ENCODE results near the gene LRRC31. TPM values are rescaled to one million over a fixed set of nuclear protein-coding genes. Genes with fewer than 3 reads are reported as not detected.

The LRRC31 gene
- total and polyA plus RNA-seq, 4 donors = 6.1 TPM; not detected in 3

- no peak overlapping the region for H3K4me3 ChIP-seq (ENCODE audit: low read length in 2 of 2)
- ATAC-seq (ENCODE audit: low FRiP score) (no peak), DNase-seq (no peak)
- intact Hi-C loops (cut with DNase I) = no loop called here
- WGBS, 2 donors = 72 to 73% methylated on average over 6 of the region's 6 CpGs
- H3K27me3 ChIP-seq (ENCODE audit: control insufficient read depth in 1 of 2, insufficient read depth in 2 of 2, low read length in 1 of 2) = no peaks in the 10 kb centered on the region
- H3K4me1 ChIP-seq (ENCODE audit: control insufficient read depth in 1 of 2, insufficient read depth in 2 of 2, low read length in 2 of 2) = no peaks in the 10 kb centered on the region
- no peaks in the 10 kb centered on the region for H3K9me3 ChIP-seq (ENCODE audit: control insufficient read depth, low read length)
- H3K36me3 ChIP-seq (ENCODE audit: control insufficient read depth in 1 of 2, insufficient read depth in 2 of 2, low read length in 1 of 2) = no peaks in the 10 kb centered on the region
- H3K27ac ChIP-seq (ENCODE audit: low read depth in 1 of 2, low read length in 2 of 2) = no peak overlapping the region
Measured at GRCh38 chr3:169895072-169895471, 25.3 kb upstream of the LRRC31 start.

- ATAC-seq (ENCODE audit: low FRiP score) = no peak
- 40 to 49% methylated on average over 7 of the region's 7 CpGs for WGBS, 2 donors
- H3K36me3 ChIP-seq (ENCODE audit: control insufficient read depth in 1 of 2, insufficient read depth in 2 of 2, low read length in 1 of 2) = no peaks in the 10 kb centered on the region
- H3K27me3 ChIP-seq (ENCODE audit: control insufficient read depth in 1 of 2, insufficient read depth in 2 of 2, low read length in 1 of 2) = no peaks in the 10 kb centered on the region
- intact Hi-C loops (cut with DNase I) = no loop called here
- no peaks in the 10 kb centered on the region for H3K9me3 ChIP-seq (ENCODE audit: control insufficient read depth, low read length)
- DNase-seq = no peak
- no peak overlapping the region for H3K27ac ChIP-seq (ENCODE audit: low read depth in 1 of 2, low read length in 2 of 2)
- H3K4me1 ChIP-seq (ENCODE audit: control insufficient read depth in 1 of 2, insufficient read depth in 2 of 2, low read length in 2 of 2) = no peaks in the 10 kb centered on the region
- no peak overlapping the region for H3K4me3 ChIP-seq (ENCODE audit: low read length in 2 of 2)
Measured at GRCh38 chr3:169894110-169894509, 24.4 kb upstream of the LRRC31 start.

GRCh38 chr3:169891886-169892285 is 22.2 kb upstream of the LRRC31 start:
- no peaks in the 10 kb centered on the region for H3K9me3 ChIP-seq (ENCODE audit: control insufficient read depth, low read length)
- no peak overlapping the region for H3K27ac ChIP-seq (ENCODE audit: low read depth in 1 of 2, low read length in 2 of 2)
- no peaks in the 10 kb centered on the region for H3K36me3 ChIP-seq (ENCODE audit: control insufficient read depth in 1 of 2, insufficient read depth in 2 of 2, low read length in 1 of 2)
- DNase-seq = no peak
- no peak overlapping the region for H3K4me3 ChIP-seq (ENCODE audit: low read length in 2 of 2)
- ATAC-seq (ENCODE audit: low FRiP score) = no peak
- intact Hi-C loops (cut with DNase I) = no loop called here
- no peaks in the 10 kb centered on the region for H3K27me3 ChIP-seq (ENCODE audit: control insufficient read depth in 1 of 2, insufficient read depth in 2 of 2, low read length in 1 of 2)
- H3K4me1 ChIP-seq (ENCODE audit: control insufficient read depth in 1 of 2, insufficient read depth in 2 of 2, low read length in 2 of 2) = no peaks in the 10 kb centered on the region
- 81 to 93% methylated on average over 7 of the region's 7 CpGs for WGBS, 2 donors

GRCh38 chr3:169886671-169887070 is 16.9 kb upstream of the LRRC31 start:
- intact Hi-C loops (cut with DNase I) = no loop called here
- Histone ChIP-seq H3K36me3 (ENCODE audit: control insufficient read depth in 1 of 2, insufficient read depth in 2 of 2, low read length in 1 of 2) (no peaks in the 10 kb centered on the region), H3K4me1 (ENCODE audit: control insufficient read depth in 1 of 2, insufficient read depth in 2 of 2, low read length in 2 of 2) (no peaks in the 10 kb centered on the region), H3K9me3 (ENCODE audit: control insufficient read depth, low read length) (no peaks in the 10 kb centered on the region), H3K4me3 (ENCODE audit: low read length in 2 of 2) (no peak overlapping the region), H3K27ac (ENCODE audit: low read depth in 1 of 2, low read length in 2 of 2) (no peak overlapping the region), H3K27me3 (ENCODE audit: control insufficient read depth in 1 of 2, insufficient read depth in 2 of 2, low read length in 1 of 2) (no peaks in the 10 kb centered on the region)
- ATAC-seq (ENCODE audit: low FRiP score) (peak; percentile 56), DNase-seq (peak; percentile 82 to 88)
- 6 to 11% methylated on average over 5 of the region's 5 CpGs for WGBS, 2 donors

- no peaks in the 10 kb centered on the region for H3K9me3 ChIP-seq (ENCODE audit: control insufficient read depth, low read length)
- no peak overlapping the region for H3K27ac ChIP-seq (ENCODE audit: low read depth in 1 of 2, low read length in 2 of 2)
- DNase-seq = no peak
- WGBS, 2 donors = 63 to 66% methylated on average over 4 of the region's 4 CpGs
- no peaks in the 10 kb centered on the region for H3K4me1 ChIP-seq (ENCODE audit: control insufficient read depth in 1 of 2, insufficient read depth in 2 of 2, low read length in 2 of 2)
- no peak for ATAC-seq (ENCODE audit: low FRiP score)
- intact Hi-C loops (cut with DNase I) = no loop called here
- no peaks in the 10 kb centered on the region for H3K36me3 ChIP-seq (ENCODE audit: control insufficient read depth in 1 of 2, insufficient read depth in 2 of 2, low read length in 1 of 2)
- H3K27me3 ChIP-seq (ENCODE audit: control insufficient read depth in 1 of 2, insufficient read depth in 2 of 2, low read length in 1 of 2) = no peaks in the 10 kb centered on the region
- no peak overlapping the region for H3K4me3 ChIP-seq (ENCODE audit: low read length in 2 of 2)
Measured at GRCh38 chr3:169880576-169881250, 11.0 kb upstream of the LRRC31 start.

GRCh38 chr3:169879845-169880575 is 10.3 kb upstream of the LRRC31 start:
- intact Hi-C loops (cut with DNase I) = no loop called here
- Histone ChIP-seq H3K36me3 (ENCODE audit: control insufficient read depth in 1 of 2, insufficient read depth in 2 of 2, low read length in 1 of 2) (no peaks in the 10 kb centered on the region), H3K4me1 (ENCODE audit: control insufficient read depth in 1 of 2, insufficient read depth in 2 of 2, low read length in 2 of 2) (no peaks in the 10 kb centered on the region), H3K4me3 (ENCODE audit: low read length in 2 of 2) (no peak overlapping the region), H3K27me3 (ENCODE audit: control insufficient read depth in 1 of 2, insufficient read depth in 2 of 2, low read length in 1 of 2) (no peaks in the 10 kb centered on the region), H3K27ac (ENCODE audit: low read depth in 1 of 2, low read length in 2 of 2) (no peak overlapping the region), H3K9me3 (ENCODE audit: control insufficient read depth, low read length) (no peaks in the 10 kb centered on the region)
- WGBS, 2 donors = 59 to 71% methylated on average over 3 of the region's 3 CpGs
- DNase-seq = no peak
- no peak for ATAC-seq (ENCODE audit: low FRiP score)

- intact Hi-C loops (cut with DNase I) = no loop called here
Measured at GRCh38 chr3:169879013-169879557, 9.3 kb upstream of the LRRC31 start.

GRCh38 chr3:169871129-169871886 is 1.6 kb upstream of the LRRC31 start:
- ATAC-seq (ENCODE audit: low FRiP score) (no peak), DNase-seq (no peak)
- Histone ChIP-seq H3K4me1 (ENCODE audit: control insufficient read depth in 1 of 2, insufficient read depth in 2 of 2, low read length in 2 of 2) (no peaks in the 10 kb centered on the region), H3K36me3 (ENCODE audit: control insufficient read depth in 1 of 2, insufficient read depth in 2 of 2, low read length in 1 of 2) (no peaks in the 10 kb centered on the region), H3K9me3 (ENCODE audit: control insufficient read depth, low read length) (no peaks in the 10 kb centered on the region), H3K27ac (ENCODE audit: low read depth in 1 of 2, low read length in 2 of 2) (no peak overlapping the region), H3K27me3 (ENCODE audit: control insufficient read depth in 1 of 2, insufficient read depth in 2 of 2, low read length in 1 of 2) (no peaks in the 10 kb centered on the region), H3K4me3 (ENCODE audit: low read length in 2 of 2) (no peak overlapping the region)
- intact Hi-C loops (cut with DNase I) = no loop called here
- 82 to 95% methylated on average over 2 of the region's 2 CpGs for WGBS, 2 donors

More at GRCh38 chr3:169879013-169879557, 9.3 kb upstream of the LRRC31 start:
- Histone ChIP-seq H3K4me3 (ENCODE audit: low read length in 2 of 2) (no peak overlapping the region), H3K36me3 (ENCODE audit: control insufficient read depth in 1 of 2, insufficient read depth in 2 of 2, low read length in 1 of 2) (no peaks in the 10 kb centered on the region), H3K27me3 (ENCODE audit: control insufficient read depth in 1 of 2, insufficient read depth in 2 of 2, low read length in 1 of 2) (no peaks in the 10 kb centered on the region), H3K4me1 (ENCODE audit: control insufficient read depth in 1 of 2, insufficient read depth in 2 of 2, low read length in 2 of 2) (no peaks in the 10 kb centered on the region), H3K9me3 (ENCODE audit: control insufficient read depth, low read length) (no peaks in the 10 kb centered on the region), H3K27ac (ENCODE audit: low read depth in 1 of 2, low read length in 2 of 2) (no peak overlapping the region)
- 44 to 55% methylated on average over 8 of the region's 8 CpGs for WGBS, 2 donors
- ATAC-seq (ENCODE audit: low FRiP score) (no peak), DNase-seq (no peak)

Measured in aorta (tissue), 5 donors.